ENCODE results near the gene ZBED2.

GRCh38 chr3:111592143-111592542 is 3.0 kb downstream of the ZBED2 start:
- TF ChIP-seq POLR2AphosphoS5 (IDR thresholded peaks at IDR 0.05; ENCODE audit: low read depth, low read length) = no peak
- TF ChIP-seq CTCF (IDR thresholded peaks at IDR 0.05) = no peak

Data from SK-N-SH (cell line).